Keratinocyte (primary cell): ENCODE measurements around the gene RBM46. TPM values are rescaled to one million over a fixed set of nuclear protein-coding genes. Genes with fewer than 3 reads are reported as not detected.

Experiments
- DNase-seq: peaks from one replicate; pipeline ENCODE4 v3.0.0-alpha.2; 2011; ENCODE audit warnings: low read depth, missing footprints, low spot score
- FAIRE-seq: peaks from 2 replicates; lab custom pipeline; 2011; peaks lifted over from hg19 to GRCh38; lab: Jason Lieb, UNC
- H2AFZ ChIP-seq: 2 replicates; pipeline ENCODE4 v1.6.0; 2012; ENCODE audit warnings: low read length, control low read depth, inconsistent platforms; ENCODE audit not compliant: control insufficient read depth
- H3K27ac ChIP-seq: 2 replicates; pipeline ENCODE4 v1.5.1; 2011; ENCODE audit warnings: low read length; ENCODE audit not compliant: control insufficient read depth, insufficient read depth
- H3K27me3 ChIP-seq: 3 replicates; pipeline ENCODE4 v1.6.0; 2011; ENCODE audit warnings: low read length; ENCODE audit not compliant: control insufficient read depth, insufficient read depth; ENCODE audit errors: extremely low read depth
- H3K36me3 ChIP-seq, 2 experiments: 2 replicates in 1 of 2; 3 replicates in 1 of 2; pipeline ENCODE4 v1.5.1; 2011; ENCODE audit warnings: low read length in 2 of 2, mild to moderate bottlenecking in 1 of 2; ENCODE audit not compliant: control insufficient read depth in 2 of 2, insufficient read depth in 2 of 2; ENCODE audit errors: extremely low read depth in 1 of 2
- H3K4me1 ChIP-seq: 3 replicates; pipeline ENCODE4 v1.5.1; 2011; ENCODE audit warnings: low read length; ENCODE audit not compliant: control insufficient read depth, insufficient read depth; ENCODE audit errors: extremely low read depth
- H3K4me2 ChIP-seq: 3 replicates; pipeline ENCODE4 v1.6.0; 2011; ENCODE audit warnings: low read depth, low read length; ENCODE audit not compliant: control insufficient read depth, insufficient read depth; ENCODE audit errors: extremely low read depth
- H3K4me3 ChIP-seq, 3 experiments: fragments of 200-600 bp in 1 of 3; sonication (generic) in 1 of 3; 2 replicates in 2 of 3; 3 replicates in 1 of 3; pipeline ENCODE4 v1.5.1; 2011 to 2016; ENCODE audit warnings: low read length in 3 of 3, mild to moderate bottlenecking in 3 of 3, control low read depth in 2 of 3, inconsistent platforms in 1 of 3, low read depth in 1 of 3, mixed read lengths in 1 of 3, mixed run types in 1 of 3, moderate library complexity in 1 of 3; ENCODE audit not compliant: control insufficient read depth in 2 of 3, insufficient read depth in 2 of 3; ENCODE audit errors: extremely low read depth in 1 of 3
- H3K79me2 ChIP-seq: 2 replicates; pipeline ENCODE4 v1.6.0; 2012; ENCODE audit warnings: low read length; ENCODE audit not compliant: control insufficient read depth, insufficient read depth
- H3K9ac ChIP-seq: 3 replicates; pipeline ENCODE4 v1.6.0; 2011; ENCODE audit warnings: low read length; ENCODE audit not compliant: control insufficient read depth, insufficient read depth; ENCODE audit errors: extremely low read depth
- H3K9me1 ChIP-seq: 3 replicates; pipeline ENCODE4 v1.6.0; 2011; ENCODE audit warnings: low read length; ENCODE audit not compliant: control insufficient read depth, insufficient read depth; ENCODE audit errors: extremely low read depth
- H3K9me3 ChIP-seq: 2 replicates; pipeline ENCODE4 v1.5.1; 2012; ENCODE audit warnings: low read depth, low read length; ENCODE audit not compliant: control insufficient read depth
- H4K20me1 ChIP-seq: 3 replicates; pipeline ENCODE4 v1.6.0; 2011; ENCODE audit warnings: low read length; ENCODE audit not compliant: control insufficient read depth, insufficient read depth; ENCODE audit errors: extremely low read depth
- CTCF ChIP-seq, 3 experiments: IDR thresholded peaks in 1 of 3; conservative IDR thresholded peaks in 1 of 3; optimal IDR thresholded peaks in 1 of 3; 2 replicates in 2 of 3; 3 replicates in 1 of 3; pipeline versions ENCODE3 to v1.5.1; 2011; ENCODE audit warnings: low read length in 3 of 3, mild to moderate bottlenecking in 3 of 3, moderate library complexity in 2 of 3, control low read depth in 1 of 3, inconsistent platforms in 1 of 3; ENCODE audit not compliant: insufficient read depth in 2 of 3; ENCODE audit errors: extremely low read depth in 1 of 3
- EZH2 ChIP-seq: IDR thresholded peaks from one replicate; pipeline ENCODE4 v1.6.1; 2012; ENCODE audit warnings: inconsistent platforms, mild to moderate bottlenecking, low read length, moderate library complexity
- dilution Hi-C: fragments of 300-500 bp; cut with MboI; formaldehyde crosslinking; loops from one replicate; pipeline ENCODE4 v1.7.0; 2020; ENCODE audit warnings: low sequenced_read_pairs; ENCODE audit not compliant: extremely low pct_ligation_motif_present
- polyA plus RNA-seq, 5 experiments: library from polyadenylated mRNA; depleted of rRNA in 3 of 5; stranded (reverse) in 3 of 5; stranded (forward) in 1 of 5; unstranded in 1 of 5; fragments of >200 nt; gene quantifications; 1 replicate in 1 of 5; 2 replicates in 3 of 5; 3 replicates in 1 of 5; pipeline versions ENCODE4 v1.2.1 to v1.2.3, GENCODE V29; 2011 to 2012; ENCODE audit warnings: missing spikeins in 2 of 5, low read depth in 1 of 5, low replicate concordance in 1 of 5

The RBM46 gene
- polyA plus RNA-seq, 1 donor (not counting 4 experiments of a cell fraction or from before 2014, with no cell fraction given), result 0.04 TPM

DNA sequence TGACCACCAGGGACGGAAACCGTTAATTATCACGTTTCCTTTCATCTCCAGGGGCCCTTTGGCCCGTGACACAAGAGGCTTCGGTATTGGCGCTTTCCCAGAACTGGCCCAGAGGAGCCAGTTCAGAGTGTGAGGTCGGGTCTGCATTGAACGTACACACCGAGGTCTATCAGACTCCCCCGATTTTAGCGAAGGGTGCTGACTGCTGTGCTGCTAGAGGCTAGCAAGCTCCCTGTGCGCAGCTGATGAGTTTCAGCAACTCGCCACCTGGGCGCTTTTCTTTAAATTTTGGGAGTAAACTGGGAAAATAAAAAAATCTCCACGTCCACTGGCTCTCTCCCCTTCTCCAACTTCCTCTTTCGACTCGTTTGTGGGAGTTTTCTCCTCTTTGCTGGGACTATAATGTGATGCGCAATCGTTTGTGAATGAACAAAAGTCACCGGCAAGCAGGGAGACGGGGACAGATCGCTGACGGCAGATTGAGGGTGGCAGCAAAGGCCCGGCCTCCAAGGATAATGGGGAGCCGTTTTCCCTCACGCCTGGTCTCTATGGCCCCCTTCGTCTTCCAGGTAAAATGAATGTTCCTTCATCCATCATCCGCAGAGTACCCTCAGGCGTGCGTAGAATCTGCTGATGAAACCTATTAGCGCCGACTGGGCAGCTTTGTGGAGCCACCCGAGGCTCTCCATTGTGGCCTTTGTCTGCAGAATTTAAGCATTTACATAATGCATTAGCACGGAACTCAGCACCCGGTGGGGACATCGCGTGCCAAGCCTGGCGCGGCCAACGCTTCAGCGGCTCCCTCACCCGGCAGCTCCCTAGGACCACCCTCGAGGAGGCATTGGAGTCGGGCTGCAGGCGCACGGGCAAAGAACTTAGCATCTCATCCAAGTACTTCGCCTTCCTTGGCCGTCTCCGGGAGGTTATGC is 38.9 kb upstream of the RBM46 start:
- dilution Hi-C loops, result no loop called here
- DNase-seq (no peak), FAIRE-seq (no peak)
- peaks cover 29% of the 10 kb centered on the region for H3K4me1 ChIP-seq
- no peaks in the 10 kb centered on the region for H3K79me2 ChIP-seq
- H3K9ac ChIP-seq, result no peak overlapping the region
- H3K4me3 ChIP-seq, result peak overlapping the region in 1 of 3 experiments; percentile 58
- TF ChIP-seq EZH2 (peak; percentile 72), CTCF (optimal IDR thresholded peaks at IDR 0.05 in 1 of 3, IDR thresholded peaks at IDR 0.05 in 1 of 3, conservative IDR thresholded peaks at IDR 0.05 in 1 of 3; ENCODE audit: extremely low read depth in 1 of 3, insufficient read depth in 2 of 3, low read length in 3 of 3) (no peak)
- no peaks in the 10 kb centered on the region for H3K9me1 ChIP-seq
- H3K9me3 ChIP-seq, result no peaks in the 10 kb centered on the region
- H3K27me3 ChIP-seq, result peaks cover 34% of the 10 kb centered on the region
- no peaks in the 10 kb centered on the region for H3K36me3 ChIP-seq
- H4K20me1 ChIP-seq, result no peaks in the 10 kb centered on the region
- H2AFZ ChIP-seq, result peak overlapping the region; percentile 42
- no peak overlapping the region for H3K27ac ChIP-seq
- peak overlapping the region; percentile 73 for H3K4me2 ChIP-seq

DNA sequence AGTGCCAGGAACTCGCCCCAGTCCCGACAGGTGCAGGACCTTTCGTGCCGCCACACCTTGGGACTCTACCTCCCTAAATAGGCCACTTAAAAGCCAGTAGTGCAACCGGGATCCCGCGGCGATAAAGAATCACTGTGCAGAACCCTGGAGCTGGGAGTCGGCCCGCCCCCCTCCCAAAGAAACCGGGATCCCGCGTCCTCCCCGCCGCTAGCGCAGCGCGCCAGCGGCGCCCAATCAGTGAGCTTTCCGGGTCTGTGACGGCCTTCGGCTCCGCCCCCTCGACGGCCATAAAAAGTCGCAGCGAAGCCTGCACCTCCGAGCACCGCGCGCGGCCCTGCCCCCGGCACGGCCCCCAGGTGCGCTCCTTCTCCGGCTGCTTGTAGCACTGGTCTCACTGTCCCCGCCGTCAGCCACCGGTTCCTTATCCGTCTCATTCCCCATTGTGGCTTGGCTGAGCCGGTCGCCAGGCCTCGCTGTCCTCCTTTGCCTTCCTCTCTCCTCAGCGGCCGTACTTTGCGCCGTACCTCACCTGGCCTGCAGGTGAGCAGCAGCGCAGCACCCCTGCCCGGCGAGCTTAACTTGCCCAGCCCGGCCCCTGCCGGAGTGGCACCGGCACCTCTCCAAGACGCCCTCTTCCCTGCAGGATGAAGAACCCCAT is 37.3 kb upstream of the RBM46 start, which contains the start of gene LRAT:
Gene LRAT (plus strand): TSS at position 318 of the 658 bp plus-strand sequence. CDS start 327 bp downstream, at position 645.
- Histone ChIP-seq H3K9ac (peak within 1 kb of the TSS; percentile 73), H3K9me3 (no peaks in the 10 kb centered on the region), H3K36me3 (no peaks in the 10 kb centered on the region), H3K27ac (no peak within 1 kb of the TSS), H2AFZ (peak within 1 kb of the TSS; percentile 99), H3K4me2 (peak within 1 kb of the TSS; percentile 92), H3K79me2 (no peaks in the 10 kb centered on the region), H3K4me1 (peaks cover 16% of the 10 kb centered on the region), H4K20me1 (no peaks in the 10 kb centered on the region), H3K4me3 (peak within 1 kb of the TSS; percentile 58 to 82 (median 74)), H3K27me3 (peaks cover 34% of the 10 kb centered on the region), H3K9me1 (no peaks in the 10 kb centered on the region)
- dilution Hi-C loops, result no loop called here
- peak; percentile 46 to 73 (median 47) for TF ChIP-seq CTCF (optimal IDR thresholded peaks at IDR 0.05 in 1 of 3, IDR thresholded peaks at IDR 0.05 in 1 of 3, conservative IDR thresholded peaks at IDR 0.05 in 1 of 3; ENCODE audit: extremely low read depth in 1 of 3, insufficient read depth in 2 of 3, low read length in 3 of 3)
- no peak for TF ChIP-seq EZH2
- FAIRE-seq (no peak), DNase-seq (no peak)
